GM21786 (cell line): ENCODE measurements around the gene CPLX1.
"Not testable (repeated sequence)": the region's sequence is repeated elsewhere in the genome, so short reads cannot be mapped to it uniquely, and the experiment has no call there.

Experiments used
- ATAC-seq: cut with Tn5 transposase; IDR thresholded peaks from one replicate; pipeline ENCODE4 v1.9.1; 2021; ENCODE audit not compliant: unreplicated experiment

The CPLX1 gene

GRCh38 chr4:779555-779954, 46.4 kb downstream of the CPLX1 start:
- ATAC-seq, result no peak

GRCh38 chr4:777520-778262, 48.2 kb downstream of the CPLX1 start:
- no peak for ATAC-seq

DNA sequence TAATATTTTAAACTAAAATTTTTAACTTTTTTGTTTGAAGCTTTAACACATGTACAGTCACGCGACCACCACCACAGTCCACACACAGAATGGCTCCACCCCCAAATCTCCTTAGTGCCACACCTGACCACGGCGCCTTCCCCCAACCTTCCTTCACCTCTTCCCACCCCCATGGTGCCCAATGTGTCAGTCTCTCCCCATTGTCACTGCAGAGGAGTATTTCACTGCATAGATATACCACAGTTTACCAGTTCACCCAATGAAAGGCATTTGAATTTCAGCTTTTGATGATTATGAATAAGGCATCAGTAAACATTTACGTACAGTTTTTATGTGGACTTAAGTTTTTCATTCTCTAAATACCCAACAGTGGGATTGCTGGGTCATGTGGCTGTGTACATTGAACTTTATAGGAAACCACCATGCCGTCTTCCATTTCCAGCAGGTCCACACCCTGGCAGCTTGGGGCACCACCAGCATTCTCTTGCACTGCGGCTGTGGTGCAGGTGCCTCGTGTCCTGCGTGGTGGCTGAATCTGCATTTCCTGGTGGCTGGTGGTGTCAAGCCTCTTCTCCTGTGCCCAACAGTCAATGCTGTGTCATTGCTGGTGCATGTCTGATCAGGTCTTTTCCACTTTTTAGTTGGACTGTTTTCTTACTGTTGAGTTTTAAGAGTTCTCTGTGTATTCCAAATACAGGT, 49.0 kb downstream of the CPLX1 start:
- ATAC-seq, result no peak

DNA sequence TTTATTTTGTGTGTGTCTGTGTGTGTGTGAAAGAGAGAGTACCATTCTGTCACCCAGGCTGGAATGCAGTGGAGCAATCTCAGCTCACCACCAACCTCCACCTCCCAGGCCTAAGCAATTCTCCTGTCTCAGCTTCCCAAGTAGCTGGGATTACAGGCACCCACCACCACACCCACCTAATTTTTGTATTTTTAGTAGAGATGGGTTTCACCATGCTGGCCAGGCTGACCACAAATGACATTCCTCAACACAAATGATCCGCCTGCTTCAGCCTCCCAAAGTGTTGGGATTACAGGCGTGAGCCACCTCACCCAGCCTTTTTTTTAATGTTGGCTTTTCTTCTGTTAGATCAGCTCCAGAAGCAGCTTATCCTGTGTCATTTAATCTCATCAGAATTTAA, 50.4 kb downstream of the CPLX1 start:
- not testable (repeated sequence) for ATAC-seq

DNA sequence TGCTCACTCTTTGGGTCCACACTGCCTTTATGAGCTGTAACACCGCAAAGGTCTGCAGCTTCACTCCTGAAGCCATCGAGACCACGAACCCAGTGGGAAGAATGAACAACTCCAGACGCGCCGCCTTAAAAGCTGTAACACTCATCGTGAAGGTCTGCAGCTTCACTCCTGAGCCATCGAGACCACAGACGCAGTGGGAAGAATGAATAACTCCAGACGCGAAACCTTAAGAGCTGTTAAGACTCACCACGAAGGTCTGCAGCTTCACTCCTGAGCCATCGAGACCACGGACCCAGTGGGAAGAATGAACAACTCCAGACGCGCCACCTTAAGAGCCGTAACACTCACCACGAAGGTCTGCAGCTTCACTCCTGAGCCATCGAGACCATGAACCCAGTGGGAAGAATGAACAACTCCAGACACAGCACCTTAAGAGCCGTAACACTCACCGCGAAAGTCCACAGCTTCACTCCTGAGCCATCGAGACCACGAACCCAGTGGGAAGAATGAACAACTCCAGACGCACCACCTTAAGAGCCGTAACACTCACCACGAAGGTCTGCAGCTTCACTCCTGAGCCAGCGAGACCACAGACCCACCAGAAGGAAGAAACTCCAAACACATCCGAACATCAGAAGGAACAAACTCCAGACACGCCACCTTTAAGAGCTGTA, 51.4 kb downstream of the CPLX1 start:
- not testable (repeated sequence) for ATAC-seq

GRCh38 chr4:773214-773613, 52.7 kb downstream of the CPLX1 start:
- no peak for ATAC-seq

- no peak for ATAC-seq
Measured at GRCh38 chr4:772776-773175, 53.2 kb downstream of the CPLX1 start.

DNA sequence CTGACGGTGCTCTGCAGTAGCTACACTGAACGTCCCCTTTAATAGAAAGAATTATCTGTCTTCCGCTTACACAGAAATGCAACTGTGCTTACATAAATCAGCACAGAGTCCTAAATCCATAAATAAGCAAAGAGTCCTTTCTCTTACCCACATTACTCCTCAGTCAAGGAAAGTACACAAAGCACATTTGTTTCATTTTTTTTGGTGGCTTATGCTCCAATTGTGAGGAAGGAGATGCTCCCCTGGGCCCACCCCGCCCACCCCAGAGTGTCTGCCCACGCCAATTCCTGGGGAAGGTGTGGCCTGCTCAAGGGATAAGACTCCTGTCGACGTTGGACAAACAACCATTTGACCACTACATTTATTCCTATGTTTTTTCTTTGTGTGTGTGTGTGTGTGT, 53.8 kb downstream of the CPLX1 start:
- no peak for ATAC-seq

DNA sequence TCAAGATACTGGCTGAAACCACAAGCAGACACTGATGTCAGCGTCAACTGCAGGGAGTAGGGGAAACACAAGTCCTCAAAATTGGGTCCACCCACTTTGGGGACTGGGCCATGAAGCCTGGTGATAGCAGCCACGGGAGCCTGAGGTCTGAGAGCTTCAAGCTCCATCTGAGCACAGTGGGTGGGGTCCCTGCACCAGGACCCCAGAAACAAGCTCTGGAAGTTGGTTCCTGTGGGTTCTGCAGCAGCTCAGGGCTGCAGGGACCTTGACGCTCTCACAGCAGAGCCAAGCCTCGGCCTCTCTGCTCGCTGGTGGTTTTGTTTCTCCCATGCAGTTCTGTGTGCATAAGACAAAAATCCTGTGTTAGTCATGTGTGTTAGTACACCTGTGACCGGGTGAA, 54.5 kb downstream of the CPLX1 start:
- ATAC-seq, result no peak

DNA sequence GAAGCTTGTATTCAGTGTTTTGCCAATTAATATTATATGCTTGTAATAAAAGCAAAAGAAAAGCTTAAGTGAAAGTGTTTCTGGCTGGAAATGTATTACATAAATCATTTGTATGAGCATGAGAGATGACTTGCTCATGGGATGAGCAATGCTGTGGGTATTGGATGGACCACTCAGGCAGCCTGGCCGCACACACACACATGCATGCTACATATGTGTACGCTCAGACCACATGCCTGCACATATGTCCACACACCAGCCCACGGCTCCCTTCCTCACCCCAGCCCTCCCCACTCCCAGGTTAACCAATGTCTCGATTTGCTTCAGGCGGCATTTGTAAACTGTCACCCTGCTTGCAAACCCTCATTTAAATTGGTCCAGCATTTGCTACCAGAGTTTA, 55.9 kb downstream of the CPLX1 start:
- ATAC-seq, result no peak

DNA sequence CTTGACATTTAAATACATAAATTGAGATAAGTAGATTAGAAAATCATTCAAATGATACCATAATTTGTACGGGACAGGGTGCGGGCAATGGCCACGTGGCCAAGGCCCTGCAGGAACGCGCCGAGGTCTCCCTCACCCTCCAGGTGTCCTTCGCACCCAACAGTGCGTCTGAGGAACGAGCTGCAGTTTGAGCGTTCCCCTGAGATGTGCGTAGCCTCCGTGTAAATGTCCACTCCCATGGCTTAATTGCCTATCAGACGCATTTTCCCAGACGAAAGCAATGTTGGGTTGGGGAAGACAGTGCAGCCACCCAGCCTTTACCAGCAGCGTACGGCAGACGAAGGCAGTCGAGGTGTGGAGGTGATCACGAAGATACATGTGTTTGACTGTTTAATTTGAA, 56.4 kb downstream of the CPLX1 start:
- ATAC-seq, result no peak

DNA sequence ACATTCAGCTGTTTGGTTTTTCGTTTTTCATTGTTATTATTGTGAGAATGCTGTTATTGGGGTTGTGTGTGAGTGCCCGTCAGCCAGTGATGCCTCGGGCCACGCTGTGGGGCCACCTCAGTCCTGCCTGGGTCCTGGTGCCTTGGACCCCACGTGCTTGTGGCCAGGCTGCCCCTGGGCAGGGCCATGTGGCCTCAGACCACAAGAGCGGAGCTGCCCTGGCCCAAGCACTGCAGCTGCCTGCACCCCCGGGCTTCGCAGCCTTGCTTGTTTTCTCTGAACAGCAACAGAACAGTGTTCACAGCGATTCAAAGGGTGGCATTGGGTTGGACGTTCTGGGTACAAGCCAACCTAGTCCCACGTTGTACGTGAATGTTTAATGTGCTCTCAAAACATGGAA, 56.9 kb downstream of the CPLX1 start:
- ATAC-seq, result no peak

GRCh38 chr4:768076-768475, 57.9 kb downstream of the CPLX1 start:
- ATAC-seq, result no peak

GRCh38 chr4:766559-767283, 59.2 kb downstream of the CPLX1 start:
- no peak for ATAC-seq

DNA sequence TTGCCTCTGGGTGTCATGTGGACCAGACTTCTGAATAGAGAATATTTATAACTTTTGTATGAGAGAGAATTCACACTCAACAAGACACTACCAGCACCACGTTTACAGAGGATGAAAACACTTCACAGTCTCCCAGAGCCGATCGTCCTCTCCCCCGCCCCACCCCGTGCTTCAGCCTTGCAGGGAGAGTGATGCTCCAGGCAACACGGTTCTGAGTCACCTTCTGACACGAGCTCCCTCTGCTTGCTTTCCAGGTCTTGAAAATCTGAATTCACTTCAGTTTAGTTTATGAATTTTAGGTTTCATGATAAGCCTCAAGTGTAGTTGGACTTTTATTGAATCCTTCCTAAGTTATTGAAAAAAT, 59.8 kb downstream of the CPLX1 start:
- ATAC-seq, result no peak

DNA sequence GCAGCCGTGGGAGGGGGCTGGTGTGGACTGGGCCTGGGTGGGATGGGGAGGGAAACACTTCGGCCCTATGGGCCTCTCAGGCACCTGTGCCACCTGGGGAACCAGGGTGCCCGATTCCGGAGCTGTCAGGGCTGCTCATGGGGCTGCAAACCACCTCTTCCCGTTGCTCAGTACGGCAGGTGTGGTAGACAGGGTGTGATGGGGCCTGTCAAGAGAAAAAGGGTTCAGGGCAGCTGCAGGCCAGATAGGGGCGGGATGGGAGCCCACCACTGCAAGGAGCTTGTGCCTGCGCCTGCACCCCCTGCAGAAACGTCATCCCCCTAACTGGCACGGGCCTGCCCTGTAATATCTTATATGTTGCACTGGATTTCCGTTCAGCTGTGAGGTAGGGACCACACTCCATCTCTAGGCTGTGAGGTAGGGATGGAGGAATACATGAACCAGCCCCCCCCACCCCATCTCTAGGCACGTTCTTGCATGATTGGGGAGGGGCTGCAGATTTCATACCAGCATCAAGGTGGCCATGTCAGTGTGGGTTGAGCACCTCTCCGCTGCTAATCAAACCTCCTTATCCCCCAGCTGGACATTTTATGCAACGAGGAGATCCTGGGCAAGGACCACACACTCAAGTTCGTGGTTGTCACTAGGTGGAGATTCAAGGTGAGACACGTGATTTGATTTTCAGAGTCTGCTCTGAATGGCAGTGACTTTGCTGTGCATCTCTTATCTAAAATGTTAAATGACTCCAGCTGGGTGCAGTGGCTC, 61.3 kb downstream of the CPLX1 start:
- ATAC-seq, result no peak

DNA sequence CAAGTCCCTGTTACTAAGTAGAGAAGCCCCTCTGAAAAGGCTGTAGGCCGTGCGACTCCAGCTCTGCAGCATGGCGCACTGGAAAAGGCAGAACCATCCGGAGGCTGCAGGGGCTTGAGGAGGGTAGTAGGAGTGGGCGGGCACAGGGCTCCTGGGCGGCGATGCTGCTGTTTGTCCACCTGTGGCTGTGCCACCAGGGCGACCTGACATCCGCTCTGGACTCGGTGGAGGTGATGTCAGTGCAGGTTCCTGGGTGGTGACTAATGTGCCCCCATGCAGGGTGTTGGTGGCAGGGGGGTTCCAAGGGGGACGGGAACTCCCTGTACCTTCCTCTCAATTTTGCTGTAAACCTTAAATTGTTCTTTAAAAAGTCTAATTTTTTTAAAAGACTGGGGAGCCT, 62.0 kb downstream of the CPLX1 start:
- no peak for ATAC-seq

- ATAC-seq, result no peak
Measured at GRCh38 chr4:763191-763810, 62.6 kb downstream of the CPLX1 start.

GRCh38 chr4:762211-763190, 63.4 kb downstream of the CPLX1 start:
- ATAC-seq, result no peak
